GM18526 (cell line): ENCODE results near the gene TRIM6.

Experiments used
- POLR2A ChIP-seq: IDR thresholded peaks from 3 replicates; pipeline ENCODE4 v1.6.1; 2011; ENCODE audit not compliant: insufficient read length; ENCODE audit errors: extremely low read depth

Gene TRIM6

GRCh38 chr11:5631969-5632635, 35.7 kb downstream of the TRIM6 start:
- no peak for TF ChIP-seq POLR2A

- TF ChIP-seq POLR2A = no peak
These were observed 43.5 kb downstream of the TRIM6 start for GRCh38 chr11:5639953-5640352.

- no peak for TF ChIP-seq POLR2A
These were observed 47.1 kb downstream of the TRIM6 start for GRCh38 chr11:5643585-5643984.

- no peak for TF ChIP-seq POLR2A
These were observed 49.7 kb downstream of the TRIM6 start for GRCh38 chr11:5646139-5646538.

GRCh38 chr11:5655474-5655873, 59.0 kb downstream of the TRIM6 start:
- TF ChIP-seq POLR2A = no peak

- no peak for TF ChIP-seq POLR2A
These were observed 61.9 kb downstream of the TRIM6 start for GRCh38 chr11:5658318-5658717.
